Measurements from ENCODE around the gene RFTN2.
"Not testable (repeated sequence)": the region's sequence is repeated elsewhere in the genome, so short reads cannot be mapped to it uniquely, and the experiment has no call there.

Gene RFTN2, protein sequence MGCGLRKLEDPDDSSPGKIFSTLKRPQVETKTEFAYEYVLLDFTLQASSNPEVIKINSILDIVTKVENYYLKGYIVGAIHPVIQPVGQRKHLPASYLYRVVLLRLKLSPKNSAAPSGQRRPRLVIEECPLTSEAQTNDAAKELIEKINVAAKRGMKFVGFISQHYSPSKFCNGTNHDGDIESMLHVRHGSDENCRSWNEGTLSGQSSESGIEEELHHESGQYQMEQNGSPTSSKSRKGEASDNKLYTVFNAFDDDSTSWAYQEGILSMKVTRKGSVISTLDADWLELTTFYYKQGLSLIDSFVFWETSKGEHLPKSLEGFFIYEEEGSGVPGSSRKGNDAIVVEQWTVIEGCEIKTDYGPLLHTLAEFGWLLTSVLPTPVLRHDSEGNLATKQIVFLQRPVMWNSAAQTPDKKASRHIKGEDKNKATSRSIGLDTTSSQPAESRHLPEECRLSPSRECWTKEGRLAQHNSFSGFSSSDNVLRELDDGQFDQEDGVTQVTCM

DNA sequence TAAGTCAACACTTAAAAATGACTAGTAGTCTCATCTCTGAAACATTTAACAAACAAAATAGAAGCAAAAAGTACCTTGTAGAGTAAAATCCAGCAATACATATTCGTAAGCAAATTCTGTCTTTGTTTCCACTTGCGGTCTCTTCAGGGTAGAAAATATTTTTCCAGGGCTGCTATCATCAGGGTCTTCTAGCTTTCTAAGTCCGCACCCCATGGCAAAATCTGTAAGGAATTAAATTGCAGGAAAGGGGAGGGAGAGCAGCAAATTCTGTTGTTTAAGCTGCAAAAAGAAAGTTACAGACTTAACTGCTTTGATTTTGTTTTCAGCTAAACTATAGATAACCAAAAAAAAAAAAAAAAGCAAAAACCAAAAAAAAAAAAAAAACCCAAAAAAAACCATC is at the start of gene RFTN2:
Gene RFTN2 (minus strand): TSS at position 342 of the 400 bp plus-strand sequence. CDS start 129 bp downstream, at position 213.
- H3K36me3 ChIP-seq (ENCODE audit: insufficient read depth, low read length): no peaks in the 10 kb centered on the region
- H3K9me3 ChIP-seq (ENCODE audit: control insufficient read depth, insufficient read depth, low read length): no peaks in the 10 kb centered on the region
- peaks cover 14% of the 10 kb centered on the region; the same call in 1 of the 2 replicates for H3K4me1 ChIP-seq (ENCODE audit: insufficient read depth, low read length)
- peak within 1 kb of the TSS; percentile 42 for H3K9ac ChIP-seq (ENCODE audit: low read depth, low read length)

DNA sequence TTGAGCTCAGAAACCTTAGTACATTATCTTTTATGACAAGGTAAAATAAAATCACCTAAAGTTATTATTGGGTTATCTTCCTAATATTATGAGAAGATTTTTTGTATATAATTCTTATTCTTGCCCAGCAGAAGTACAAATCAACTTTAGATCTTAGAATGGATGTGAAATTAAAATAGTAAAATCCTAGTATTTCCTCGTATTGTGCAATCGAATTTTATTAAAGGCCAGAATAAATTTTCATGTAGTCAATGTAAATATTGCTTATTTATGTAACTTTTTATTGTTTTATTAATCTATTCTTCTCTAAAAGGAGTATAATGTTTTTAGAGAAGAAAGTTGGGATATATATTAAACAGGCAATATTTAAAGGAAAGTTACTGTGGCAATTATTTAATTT is 42.5 kb upstream of the RFTN2 start:
- Histone ChIP-seq H3K9me3 (ENCODE audit: control insufficient read depth, insufficient read depth, low read length) (no peaks in the 10 kb centered on the region), H3K9ac (ENCODE audit: low read depth, low read length) (peak overlapping the region; percentile 30), H3K4me1 (ENCODE audit: insufficient read depth, low read length) (no peaks in the 10 kb centered on the region), H3K36me3 (ENCODE audit: insufficient read depth, low read length) (no peaks in the 10 kb centered on the region)

DNA sequence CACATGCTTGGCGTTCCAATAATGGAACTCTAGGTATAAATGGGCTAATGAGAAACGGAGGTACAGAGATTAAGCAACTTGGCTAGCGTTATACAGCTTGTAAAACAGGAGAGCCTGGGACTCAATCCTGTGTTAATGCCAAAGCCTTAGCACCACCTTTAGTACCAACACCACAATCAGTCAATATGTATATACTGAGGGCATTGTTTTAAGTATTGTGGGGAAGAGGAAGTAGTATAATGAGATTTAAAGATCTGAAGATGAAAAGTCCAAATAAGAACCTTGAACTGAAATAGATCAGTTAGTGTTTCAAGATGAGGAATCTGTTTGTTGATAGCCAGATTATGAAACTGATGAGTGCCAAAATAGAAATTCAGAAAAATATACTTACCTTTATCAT is 37.9 kb upstream of the RFTN2 start:
- H3K9me3 ChIP-seq (ENCODE audit: control insufficient read depth, insufficient read depth, low read length): no peaks in the 10 kb centered on the region
- no peak overlapping the region for H3K9ac ChIP-seq (ENCODE audit: low read depth, low read length)
- peaks cover 3% of the 10 kb centered on the region for H3K4me1 ChIP-seq (ENCODE audit: insufficient read depth, low read length)
- peaks cover 10% of the 10 kb centered on the region; the same call in 1 of the 2 replicates for H3K36me3 ChIP-seq (ENCODE audit: insufficient read depth, low read length)

DNA sequence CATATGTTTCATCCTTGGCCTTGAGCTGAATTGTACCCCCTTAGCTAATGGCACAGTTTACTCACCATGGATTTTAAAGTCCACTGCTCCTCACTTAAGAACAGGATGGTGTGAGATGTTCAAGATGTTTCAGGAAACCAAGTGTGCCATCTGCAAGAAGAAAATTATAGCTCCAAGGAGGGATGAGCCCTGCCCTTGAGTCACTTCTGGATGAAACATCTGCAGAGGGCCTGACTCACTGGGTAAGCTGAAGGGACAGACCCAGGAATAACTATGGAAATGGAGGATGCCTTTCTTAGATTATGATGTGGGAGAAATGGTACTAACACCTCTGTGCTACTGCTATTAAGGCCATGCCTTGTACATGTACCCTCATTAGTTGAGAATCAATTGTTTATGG is 36.2 kb upstream of the RFTN2 start:
- H3K9me3 ChIP-seq (ENCODE audit: control insufficient read depth, insufficient read depth, low read length): no peaks in the 10 kb centered on the region
- H3K9ac ChIP-seq (ENCODE audit: low read depth, low read length): no peak overlapping the region
- H3K36me3 ChIP-seq (ENCODE audit: insufficient read depth, low read length): peaks cover 10% of the 10 kb centered on the region; the same call in 1 of the 2 replicates
- H3K4me1 ChIP-seq (ENCODE audit: insufficient read depth, low read length): peaks cover 3% of the 10 kb centered on the region

DNA sequence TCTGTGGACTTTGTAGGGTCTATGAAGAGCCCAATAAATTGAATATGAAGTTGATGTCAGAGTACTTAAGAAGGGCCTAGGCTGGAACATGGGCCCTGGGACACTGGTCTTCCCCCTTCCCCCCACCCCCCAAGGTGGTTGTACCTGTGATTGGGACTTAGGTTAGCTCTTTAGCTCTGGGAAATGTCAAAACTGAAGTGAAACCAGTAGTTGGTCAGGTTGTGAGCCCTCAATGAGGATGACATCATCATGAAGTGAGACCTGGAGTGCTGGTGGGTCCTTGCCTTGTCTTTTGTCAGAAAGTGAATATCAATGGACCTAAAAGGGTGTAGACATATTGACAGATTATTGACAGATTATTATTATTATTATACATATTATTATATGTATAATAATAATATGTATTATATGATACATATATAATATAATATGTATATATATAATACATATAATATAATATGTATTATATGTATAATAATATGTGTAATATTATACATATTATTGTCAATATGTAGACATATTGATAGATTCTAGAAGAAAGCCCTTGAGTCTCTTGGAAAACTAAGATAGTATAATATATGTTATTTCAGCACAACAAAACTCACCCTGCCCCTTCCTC is 35.1 kb upstream of the RFTN2 start:
- Histone ChIP-seq H3K9me3 (ENCODE audit: control insufficient read depth, insufficient read depth, low read length) (no peaks in the 10 kb centered on the region), H3K4me1 (ENCODE audit: insufficient read depth, low read length) (peaks cover 3% of the 10 kb centered on the region), H3K9ac (ENCODE audit: low read depth, low read length) (no peak overlapping the region), H3K36me3 (ENCODE audit: insufficient read depth, low read length) (peaks cover 10% of the 10 kb centered on the region; the same call in 1 of the 2 replicates)

DNA sequence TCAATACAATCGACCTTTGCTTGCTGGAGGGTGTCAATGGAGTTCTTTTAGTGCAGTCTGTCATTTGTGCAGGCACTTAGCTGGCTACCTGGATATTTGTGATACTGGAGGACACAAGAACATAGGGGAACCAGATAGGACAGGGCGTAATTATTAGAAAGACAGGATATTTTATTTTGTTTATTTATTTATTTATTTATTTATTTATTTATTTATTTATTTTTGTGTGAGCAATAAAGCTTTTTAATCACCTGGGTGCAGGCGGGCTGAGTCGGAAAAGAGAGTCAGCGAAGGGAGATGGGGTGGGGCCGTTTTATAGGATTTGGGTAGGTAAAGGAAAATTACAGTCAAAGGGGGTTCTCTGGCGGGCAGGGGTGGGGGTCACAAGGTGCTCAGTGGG is 33.8 kb upstream of the RFTN2 start:
- Histone ChIP-seq H3K9ac (ENCODE audit: low read depth, low read length) (peak overlapping the region; percentile 5; the same call in 1 of the 2 replicates), H3K36me3 (ENCODE audit: insufficient read depth, low read length) (peaks cover 10% of the 10 kb centered on the region; the same call in 1 of the 2 replicates)
- not testable (repeated sequence) for H3K9me3 ChIP-seq (ENCODE audit: control insufficient read depth, insufficient read depth, low read length); H3K4me1 ChIP-seq (ENCODE audit: insufficient read depth, low read length)

DNA sequence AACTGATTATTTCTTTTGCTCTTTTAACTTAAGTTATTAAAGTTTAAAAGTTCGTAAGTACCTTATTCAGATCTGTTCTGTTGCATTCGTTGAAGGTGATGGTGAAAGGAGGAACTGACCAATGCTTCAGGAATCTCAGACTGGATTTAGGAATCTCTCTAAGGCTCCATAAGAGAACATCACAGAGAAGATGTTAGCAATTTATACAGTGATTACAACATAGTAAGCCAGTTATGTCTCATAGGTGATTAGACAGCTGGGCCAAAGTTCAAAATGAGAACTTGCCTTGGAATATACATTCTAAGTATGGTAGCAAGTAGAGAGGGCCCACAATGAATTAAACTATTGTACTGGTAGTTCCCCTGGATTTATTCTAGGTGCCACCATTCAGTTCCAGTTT is 32.9 kb upstream of the RFTN2 start:
- H3K4me1 ChIP-seq (ENCODE audit: insufficient read depth, low read length): peaks cover 3% of the 10 kb centered on the region
- H3K9me3 ChIP-seq (ENCODE audit: control insufficient read depth, insufficient read depth, low read length): no peaks in the 10 kb centered on the region
- peak overlapping the region; percentile 81; the same call in 1 of the 2 replicates for H3K9ac ChIP-seq (ENCODE audit: low read depth, low read length)
- peaks cover 10% of the 10 kb centered on the region; the same call in 1 of the 2 replicates for H3K36me3 ChIP-seq (ENCODE audit: insufficient read depth, low read length)

DNA sequence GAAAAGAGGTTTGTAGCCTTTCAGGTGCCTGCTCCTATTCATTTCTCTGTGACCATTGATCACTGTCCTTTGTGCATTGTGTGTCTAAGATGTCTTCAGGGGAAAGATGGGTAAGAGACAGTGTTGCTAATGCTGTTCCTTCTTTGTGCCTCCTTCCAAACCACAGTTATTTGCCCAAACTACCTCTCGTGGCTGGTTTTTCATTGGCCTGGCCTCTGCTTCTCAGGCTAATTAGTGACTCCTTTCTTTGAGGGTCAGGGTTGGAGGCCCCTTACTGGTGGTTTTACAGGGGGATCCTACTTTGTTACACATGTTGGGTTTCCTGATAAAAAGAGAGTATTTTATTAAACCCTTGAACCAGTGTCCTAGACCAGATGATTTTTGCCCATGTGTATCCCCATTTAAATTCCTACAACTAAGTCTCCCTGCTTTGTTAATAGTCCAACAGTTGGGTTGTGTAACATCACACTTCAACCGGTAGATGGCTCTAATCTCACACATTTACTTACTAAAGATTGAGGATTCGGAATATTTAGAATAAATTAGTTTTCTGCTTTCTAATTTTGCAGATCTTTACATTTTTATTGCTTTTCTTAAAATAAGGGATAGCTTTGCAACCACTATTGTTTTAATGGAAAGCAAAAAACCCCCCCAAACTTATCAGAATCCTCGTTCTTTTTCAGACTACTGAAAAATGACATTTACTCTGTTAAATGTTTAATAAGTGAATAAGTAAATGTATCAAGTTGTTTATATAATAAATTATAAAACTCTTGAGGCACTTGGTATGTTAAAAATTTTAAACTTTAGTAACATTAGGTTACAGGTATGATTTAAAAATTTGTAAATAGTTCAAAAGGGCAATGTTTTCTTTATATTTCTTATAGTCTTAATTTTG is 32.2 kb upstream of the RFTN2 start:
- Histone ChIP-seq H3K9me3 (ENCODE audit: control insufficient read depth, insufficient read depth, low read length) (no peaks in the 10 kb centered on the region), H3K9ac (ENCODE audit: low read depth, low read length) (peak overlapping the region; percentile 81; the same call in 1 of the 2 replicates), H3K4me1 (ENCODE audit: insufficient read depth, low read length) (peaks cover 3% of the 10 kb centered on the region), H3K36me3 (ENCODE audit: insufficient read depth, low read length) (peaks cover 10% of the 10 kb centered on the region; the same call in 1 of the 2 replicates)

DNA sequence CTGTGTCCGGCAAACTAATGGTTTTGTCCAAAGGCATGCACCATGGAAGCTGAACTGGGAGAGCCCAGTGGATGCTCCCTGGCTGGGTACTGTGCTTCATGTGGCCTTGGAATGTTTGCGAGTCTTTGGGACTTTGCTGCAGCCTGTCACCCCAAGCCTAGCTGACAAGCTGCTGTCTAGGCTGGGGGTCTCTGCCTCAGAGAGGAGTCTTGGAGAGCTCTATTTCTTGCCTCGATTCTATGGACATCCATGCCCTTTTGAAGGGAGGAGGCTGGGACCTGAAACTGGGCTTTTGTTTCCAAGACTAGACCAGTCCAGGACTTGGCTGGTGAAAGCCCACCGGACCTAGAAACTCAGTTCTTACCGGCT is 31.4 kb upstream of the RFTN2 start:
- Histone ChIP-seq H3K36me3 (ENCODE audit: insufficient read depth, low read length) (peaks cover 10% of the 10 kb centered on the region; the same call in 1 of the 2 replicates), H3K4me1 (ENCODE audit: insufficient read depth, low read length) (peaks cover 3% of the 10 kb centered on the region), H3K9me3 (ENCODE audit: control insufficient read depth, insufficient read depth, low read length) (no peaks in the 10 kb centered on the region), H3K9ac (ENCODE audit: low read depth, low read length) (peak overlapping the region; percentile 81; the same call in 1 of the 2 replicates)

DNA sequence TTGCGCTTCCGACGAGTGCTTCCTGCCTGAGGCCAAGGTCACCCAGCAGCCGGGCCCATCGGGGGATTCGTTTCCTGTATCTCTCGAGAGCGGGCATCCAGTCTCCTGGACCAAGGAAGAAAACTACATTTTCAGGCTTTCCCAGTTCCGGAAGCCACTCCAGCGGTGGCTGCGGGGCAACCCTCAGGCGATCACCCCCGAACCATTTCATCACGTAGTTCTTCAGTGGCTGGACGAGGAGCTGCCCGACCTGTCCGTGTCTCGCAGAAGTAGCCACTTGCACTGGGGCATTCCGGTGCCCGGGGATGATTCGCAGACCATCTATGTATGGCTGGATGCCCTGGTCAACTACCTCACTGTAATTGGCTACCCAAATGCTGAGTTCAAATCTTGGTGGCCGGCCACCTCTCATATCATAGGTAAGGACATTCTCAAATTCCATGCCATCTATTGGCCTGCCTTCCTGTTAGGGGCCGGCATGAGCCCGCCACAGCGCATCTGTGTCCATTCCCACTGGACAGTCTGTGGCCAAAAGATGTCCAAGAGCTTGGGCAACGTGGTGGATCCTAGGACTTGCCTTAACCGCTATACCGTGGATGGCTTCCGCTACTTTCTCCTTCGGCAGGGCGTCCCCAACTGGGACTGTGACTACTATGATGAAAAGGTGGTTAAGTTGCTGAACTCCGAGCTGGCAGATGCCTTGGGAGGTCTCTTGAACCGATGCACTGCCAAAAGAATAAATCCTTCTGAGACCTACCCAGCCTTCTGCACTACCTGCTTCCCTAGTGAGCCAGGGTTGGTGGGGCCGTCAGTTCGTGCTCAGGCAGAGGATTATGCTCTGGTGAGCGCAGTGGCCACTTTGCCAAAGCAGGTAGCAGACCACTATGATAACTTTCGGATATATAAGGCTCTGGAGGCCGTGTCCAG is 30.8 kb upstream of the RFTN2 start:
- Histone ChIP-seq H3K4me1 (ENCODE audit: insufficient read depth, low read length) (peaks cover 3% of the 10 kb centered on the region), H3K9ac (ENCODE audit: low read depth, low read length) (peak overlapping the region; percentile 81), H3K9me3 (ENCODE audit: control insufficient read depth, insufficient read depth, low read length) (no peaks in the 10 kb centered on the region), H3K36me3 (ENCODE audit: insufficient read depth, low read length) (peaks cover 5% of the 10 kb centered on the region; the same call in 1 of the 2 replicates)

DNA sequence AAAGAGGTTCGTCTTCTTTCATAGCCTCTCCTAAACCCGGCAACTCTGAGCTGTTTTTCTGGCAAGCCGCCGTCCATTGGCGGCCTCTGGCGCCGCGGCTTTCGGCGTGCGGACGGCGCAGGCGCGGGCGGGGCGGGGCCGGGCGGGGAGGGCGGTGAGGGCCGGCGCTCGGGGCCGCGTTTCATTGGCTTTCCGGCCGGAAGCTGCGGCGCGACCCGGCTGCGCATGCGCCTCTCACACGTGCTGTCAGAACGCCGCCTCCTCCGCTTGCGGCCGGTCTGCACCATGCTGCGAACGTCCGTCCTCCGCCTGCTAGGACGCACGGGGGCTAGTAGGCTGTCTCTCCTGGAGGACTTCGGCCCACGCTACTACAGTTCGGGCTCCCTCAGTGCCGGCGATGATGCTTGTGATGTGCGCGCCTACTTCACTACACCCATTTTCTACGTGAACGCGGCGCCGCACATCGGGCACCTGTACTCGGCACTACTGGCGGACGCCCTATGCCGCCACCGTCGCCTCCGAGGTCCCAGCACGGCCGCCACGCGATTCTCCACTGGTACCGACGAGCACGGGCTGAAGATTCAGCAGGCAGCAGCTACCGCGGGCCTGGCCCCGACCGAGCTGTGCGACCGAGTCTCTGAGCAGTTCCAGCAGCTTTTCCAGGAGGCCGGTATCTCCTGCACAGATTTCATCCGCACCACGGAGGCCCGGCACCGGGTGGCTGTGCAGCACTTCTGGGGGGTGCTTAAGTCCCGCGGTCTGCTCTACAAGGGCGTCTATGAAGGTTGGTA is 29.9 kb upstream of the RFTN2 start, which contains the start of gene MARS2:
Gene MARS2 (plus strand): TSS at position 249 of the 791 bp plus-strand sequence. CDS start 37 bp downstream, at position 286.
- H3K9me3 ChIP-seq (ENCODE audit: control insufficient read depth, insufficient read depth, low read length): no peaks in the 10 kb centered on the region
- peaks cover 3% of the 10 kb centered on the region for H3K4me1 ChIP-seq (ENCODE audit: insufficient read depth, low read length)
- peak within 1 kb of the TSS; percentile 82 for H3K9ac ChIP-seq (ENCODE audit: low read depth, low read length)

DNA sequence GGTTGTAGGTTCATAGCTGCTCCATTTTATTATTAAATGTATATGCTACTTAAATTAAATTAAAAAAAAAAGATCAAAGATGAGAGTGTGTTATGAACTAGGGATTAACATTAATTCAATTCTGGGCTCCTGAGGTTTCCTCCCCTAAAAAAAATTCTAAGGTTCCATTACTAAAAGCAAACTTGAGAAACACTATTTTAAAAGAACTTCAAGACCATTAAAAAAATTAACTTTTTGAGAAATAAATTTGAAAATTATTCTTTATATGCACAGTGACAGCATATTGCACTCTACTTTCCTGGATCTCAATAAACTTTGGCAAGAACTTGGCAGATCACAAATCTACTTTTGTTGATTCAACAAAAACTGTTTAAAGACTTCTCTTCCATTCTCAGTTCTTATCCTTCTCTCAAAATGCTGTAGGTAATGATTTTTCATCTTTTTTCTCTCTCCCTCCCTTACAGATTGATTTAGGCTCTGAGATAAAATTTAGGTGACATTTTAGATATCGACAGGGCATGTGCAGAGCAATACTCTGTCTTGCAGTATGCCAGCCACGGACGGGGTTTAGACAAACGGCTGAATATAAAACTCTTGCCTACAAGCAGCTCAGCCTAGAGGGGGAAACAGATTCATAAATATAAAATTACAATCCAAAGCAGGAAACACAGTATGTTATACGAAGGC is 29.2 kb upstream of the RFTN2 start:
- Histone ChIP-seq H3K9me3 (ENCODE audit: control insufficient read depth, insufficient read depth, low read length) (no peaks in the 10 kb centered on the region), H3K4me1 (ENCODE audit: insufficient read depth, low read length) (peaks cover 3% of the 10 kb centered on the region), H3K9ac (ENCODE audit: low read depth, low read length) (peak overlapping the region; percentile 82), H3K36me3 (ENCODE audit: insufficient read depth, low read length) (peaks cover 4% of the 10 kb centered on the region; the same call in 1 of the 2 replicates)

More for the DNA sequence above, 29.9 kb upstream of the RFTN2 start, which contains the start of gene MARS2:
- H3K36me3 ChIP-seq (ENCODE audit: insufficient read depth, low read length): peaks cover 4% of the 10 kb centered on the region; the same call in 1 of the 2 replicates
